ENCODE results near the gene PXK. TPM values are rescaled to one million over a fixed set of nuclear protein-coding genes. Genes with fewer than 3 reads are reported as not detected.

Gene PXK
- total RNA-seq, 1 donor: 64.4 TPM

- no peak for TF ChIP-seq CTCF (IDR thresholded peaks at IDR 0.05; ENCODE audit: insufficient read depth, low read length)
- DNase-seq (ENCODE audit: low read depth): no peak
- no peak overlapping the region for H3K4me3 ChIP-seq (ENCODE audit: low read depth, low read length)
Measured at GRCh38 chr3:58384381-58385090, 51.8 kb downstream of the PXK start.

- H3K4me3 ChIP-seq (ENCODE audit: low read depth, low read length): no peak overlapping the region
- peak; percentile 54 for DNase-seq (ENCODE audit: low read depth)
- TF ChIP-seq CTCF (IDR thresholded peaks at IDR 0.05; ENCODE audit: insufficient read depth, low read length): no peak
Measured at GRCh38 chr3:58386626-58387365, 54.1 kb downstream of the PXK start.

- TF ChIP-seq CTCF (IDR thresholded peaks at IDR 0.05; ENCODE audit: insufficient read depth, low read length): no peak
- DNase-seq (ENCODE audit: low read depth): no peak
- no peak overlapping the region for H3K4me3 ChIP-seq (ENCODE audit: low read depth, low read length)
Measured at GRCh38 chr3:58387650-58388546, 55.2 kb downstream of the PXK start.

- peak; percentile 85 for DNase-seq (ENCODE audit: low read depth)
- H3K4me3 ChIP-seq (ENCODE audit: low read depth, low read length): no peak overlapping the region
- TF ChIP-seq CTCF (IDR thresholded peaks at IDR 0.05; ENCODE audit: insufficient read depth, low read length): no peak
Measured at GRCh38 chr3:58388550-58389091, 55.9 kb downstream of the PXK start.

GRCh38 chr3:58391156-58391865, 58.6 kb downstream of the PXK start:
- DNase-seq (ENCODE audit: low read depth): peak; percentile 80
- no peak overlapping the region for H3K4me3 ChIP-seq (ENCODE audit: low read depth, low read length)
- no peak for TF ChIP-seq CTCF (IDR thresholded peaks at IDR 0.05; ENCODE audit: insufficient read depth, low read length)

GRCh38 chr3:58392181-58392580, 59.5 kb downstream of the PXK start:
- no peak overlapping the region for H3K4me3 ChIP-seq (ENCODE audit: low read depth, low read length)
- TF ChIP-seq CTCF (IDR thresholded peaks at IDR 0.05; ENCODE audit: insufficient read depth, low read length): no peak
- DNase-seq (ENCODE audit: low read depth): peak; percentile 26

Measured in fibroblast of the aortic adventitia (primary cell).